PC-3 (cell line): ENCODE results near the gene ZNF333.

ENCODE experiments used
- CTCF ChIP-seq: fragments of 300-600 bp; sonication (generic); conservative IDR thresholded peaks from 2 replicates; pipeline ENCODE4 v1.5.1; 2017; ENCODE audit warnings: antibody characterized with exemption, low read depth, mild to moderate bottlenecking, low read length
- EZH2 ChIP-seq: fragments of 300-600 bp; sonication (generic); IDR thresholded peaks from one replicate; pipeline ENCODE4 v1.6.1; 2017; ENCODE audit warnings: antibody characterized with exemption, mild to moderate bottlenecking, low read length; ENCODE audit not compliant: unreplicated experiment

DNA sequence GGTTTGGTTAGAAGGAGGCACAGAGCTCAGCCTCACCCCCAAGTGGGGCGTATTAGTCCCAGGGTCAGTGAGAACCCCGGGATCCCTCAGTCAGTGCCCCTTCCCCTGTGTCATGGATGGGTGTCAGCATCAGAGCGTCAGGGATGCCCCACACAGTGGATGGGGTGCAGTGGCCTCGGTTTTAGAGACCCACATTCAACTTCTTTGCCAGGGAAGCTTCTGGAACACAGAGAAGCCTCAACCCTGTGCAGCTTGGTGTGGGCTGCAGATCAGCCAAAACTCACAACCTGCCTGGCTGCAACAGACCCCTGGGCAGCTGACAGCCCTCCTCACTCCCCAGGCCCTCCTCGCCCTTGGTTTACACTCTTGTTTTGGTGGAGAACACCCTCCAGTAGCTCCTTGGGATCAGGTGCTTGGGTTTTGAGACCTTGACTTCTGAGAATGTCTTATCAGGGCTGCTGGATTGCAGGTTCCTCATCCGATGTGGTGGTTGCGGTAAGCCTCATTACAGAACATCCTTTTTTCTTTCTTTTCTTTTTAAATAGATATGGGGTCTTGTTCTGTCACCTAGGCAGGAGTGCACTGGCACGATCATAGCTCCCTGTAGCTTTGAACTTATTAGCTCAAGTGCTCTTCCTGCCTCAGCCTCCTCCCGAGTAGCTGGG lies 11.0 kb downstream of the ZNF333 start:
- TF ChIP-seq CTCF = no peak
- TF ChIP-seq EZH2 = no peak
